B cell (primary cell): ENCODE data around the gene KYNU.
"Not testable (repeated sequence)": the region's sequence is repeated elsewhere in the genome, so short reads cannot be mapped to it uniquely, and the experiment has no call there.

Experiments
- CTCF ChIP-seq: fragments of 200-600 bp; IDR thresholded peaks from one replicate; pipeline ENCODE4 v1.8.0; 2022; ENCODE audit warnings: antibody characterized with exemption, mild to moderate bottlenecking
- EZH2 ChIP-seq: IDR thresholded peaks from 2 replicates; pipeline ENCODE4 v1.6.1; 2012; ENCODE audit warnings: borderline replicate concordance, low read depth, mild to moderate bottlenecking, moderate library complexity, low read length; ENCODE audit not compliant: insufficient read depth, poor library complexity, severe bottlenecking

DNA sequence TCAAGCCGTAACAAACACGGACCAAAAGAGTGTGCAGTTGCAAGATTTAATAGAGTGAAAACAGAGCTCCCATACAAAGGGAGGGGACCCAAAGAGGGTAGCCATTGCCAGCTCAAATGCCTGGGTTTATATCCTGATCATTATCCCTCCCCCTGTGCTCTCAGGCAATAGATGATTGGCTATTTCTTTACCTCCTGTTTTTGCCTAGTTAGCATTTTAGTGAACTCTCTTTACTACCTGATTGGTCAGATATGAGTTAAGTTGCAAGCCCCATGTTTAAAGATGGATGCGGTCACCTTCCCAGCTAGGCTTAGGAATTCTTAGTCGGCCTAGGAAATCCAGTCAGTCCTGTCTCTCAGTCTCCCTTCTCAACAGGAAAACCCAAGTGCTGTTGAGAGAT is 22.9 kb downstream of the KYNU start:
- not testable (repeated sequence) for TF ChIP-seq EZH2, CTCF
